Measurements from ENCODE around the gene LYSMD1.
A peak's percentile ranks its signal among the peaks of the same experiment; 100 is the strongest.

- TF ChIP-seq CTCF (IDR thresholded peaks at IDR 0.05; ENCODE audit: low read length) (peak; percentile 41), EZH2phosphoT487 (IDR thresholded peaks at IDR 0.05; ENCODE audit: low read length) (no peak), EZH2 (optimal IDR thresholded peaks at IDR 0.05; ENCODE audit: low read depth, low read length) (no peak)
These were observed 30.0 kb downstream of the LYSMD1 start for GRCh38 chr1:151135433-151136385.
